Breast epithelium (tissue), 3 donors: ENCODE data around the gene ZNF213.

Experiments used
- CTCF ChIP-seq, 3 donors: fragments of 450-650 bp; IDR thresholded peaks; one replicate each; pipeline ENCODE4 v1.5.1; 2016 to 2017; ENCODE audit warnings: antibody characterized with exemption in 3 of 3, mild to moderate bottlenecking in 3 of 3, moderate library complexity in 3 of 3
- POLR2A ChIP-seq: fragments of 450-650 bp; IDR thresholded peaks from one replicate; pipeline ENCODE4 v1.6.1; 2016; ENCODE audit warnings: antibody characterized with exemption, mild to moderate bottlenecking, moderate library complexity

GRCh38 chr16:3182608-3183444 is 48.0 kb downstream of the ZNF213 start:
- TF ChIP-seq CTCF (IDR thresholded peaks at IDR 0.05) (no peak), POLR2A (no peak)
